ENCODE data around the gene KIF6. TPM values are rescaled to one million over a fixed set of nuclear protein-coding genes. Genes with fewer than 3 reads are reported as not detected.
A peak's percentile ranks its signal among the peaks of the same experiment; 100 is the strongest.

KIF6 gene
- polyA plus RNA-seq, 2 of the 4 experiments (the other 2 are of a cell fraction): 0.05 to 0.39 TPM

DNA sequence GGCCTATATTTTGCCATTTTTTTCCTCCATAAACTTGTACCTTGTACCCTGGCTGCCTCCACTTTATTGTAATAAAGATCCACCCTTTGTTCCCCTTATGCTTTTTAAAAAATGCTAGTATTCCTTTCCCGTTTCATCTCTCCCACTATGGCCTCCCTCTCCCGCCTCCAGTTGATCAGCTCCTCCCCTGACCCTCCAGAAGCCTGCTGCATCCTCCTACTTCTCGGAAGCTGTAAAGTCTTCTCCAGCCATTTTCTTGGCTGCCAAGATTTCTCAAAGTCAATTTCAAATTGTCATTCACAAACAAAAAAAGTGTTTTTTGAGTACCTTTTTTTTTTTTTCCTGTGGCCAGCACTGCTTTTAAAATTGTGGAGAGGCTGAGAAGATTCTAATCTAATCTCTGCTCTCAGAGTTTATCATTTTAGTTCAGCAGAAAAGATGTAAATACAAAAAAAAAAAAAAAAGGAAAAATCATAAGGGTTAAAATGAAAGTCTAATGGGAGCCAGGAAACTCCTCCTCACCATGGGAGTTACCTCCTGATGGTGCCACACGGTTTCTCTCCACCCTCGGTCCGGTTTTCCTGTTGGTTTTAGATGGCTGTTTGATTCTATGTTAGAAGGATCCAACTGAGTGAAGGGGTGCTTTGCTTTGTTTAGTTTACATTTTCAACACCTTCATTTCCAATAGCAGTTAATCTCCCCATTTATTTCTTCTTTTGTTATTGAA, 299.7 kb downstream of the KIF6 start:
- POLR2A ChIA-PET: no interaction called here
- CTCF ChIA-PET: no interaction called here
- no peak for FAIRE-seq
- peak overlapping the region; percentile 18; the same call in 2 of the 3 replicates for H3K4me2 ChIP-seq
- no peak for TF ChIP-seq FOSB (CRISPR knock-in tag; IDR thresholded peaks at IDR 0.05)
- no peak for TF ChIP-seq HEYL (CRISPR knock-in tag; IDR thresholded peaks at IDR 0.05)
- ATAC-seq: peak in 1 of 2 experiments; percentile 27; a peak in 1 of 6 replicates
- H3K9me3 ChIP-seq: no peaks in the 10 kb centered on the region
- 34% methylated on average over 6 of the region's 6 CpGs for WGBS (ENCODE audit: missing lambda C conversion rate)
- 0 out of 6 replicates have a peak overlapping the region, but pooled peaks of 1 of the 2 experiments have one; percentile 28 for H3K27ac ChIP-seq
- no peak overlapping the region for H3K4me3 ChIP-seq
- DNase-seq (ENCODE audit: low read depth in 1 of 2, low spot score in 1 of 2): no peak
- H3K4me1 ChIP-seq: no peaks in the 10 kb centered on the region; the same call in 2 of the 3 replicates

- WGBS (ENCODE audit: missing lambda C conversion rate): 55% methylated on average over 3 of the region's 3 CpGs
- POLR2A ChIA-PET: no interaction called here
- CTCF ChIA-PET: no interaction called here
- ATAC-seq: no peak
- FAIRE-seq: no peak
- Histone ChIP-seq H3K4me3 (no peak overlapping the region), H3K27ac (no peak overlapping the region), H3K4me2 (no peak overlapping the region), H3K4me1 (no peaks in the 10 kb centered on the region; the same call in 2 of the 3 replicates), H3K9me3 (no peaks in the 10 kb centered on the region)
- TF ChIP-seq JUNB (IDR thresholded peaks at IDR 0.05): no peak
- no peak for TF ChIP-seq NFE2L2 (conservative IDR thresholded peaks at IDR 0.05; ENCODE audit: low read length)
- no peak for TF ChIP-seq FOXS1 (CRISPR knock-in tag; IDR thresholded peaks at IDR 0.05)
- TF ChIP-seq REST (IDR thresholded peaks at IDR 0.05): no peak
- no peak for TF ChIP-seq HDAC2 (IDR thresholded peaks at IDR 0.05)
- TF ChIP-seq RFX5 (IDR thresholded peaks at IDR 0.05): no peak
- TF ChIP-seq FOSB (CRISPR knock-in tag; IDR thresholded peaks at IDR 0.05): no peak
- TF ChIP-seq HOXB13 (CRISPR knock-in tag; IDR thresholded peaks at IDR 0.05; ENCODE audit: low read depth): no peak
- TF ChIP-seq ZNF302 (CRISPR knock-in tag; IDR thresholded peaks at IDR 0.05): no peak
- TF ChIP-seq MAZ (IDR thresholded peaks at IDR 0.05; ENCODE audit: borderline replicate concordance, low read depth, low read length): no peak
- no peak for TF ChIP-seq MAFK (IDR thresholded peaks at IDR 0.05; ENCODE audit: partially characterized antibody)
- TF ChIP-seq ATOH8 (CRISPR knock-in tag; IDR thresholded peaks at IDR 0.05; ENCODE audit: low read depth): no peak
- TF ChIP-seq NR3C1 (IDR thresholded peaks at IDR 0.05): no peak
- TF ChIP-seq RAD21 (conservative IDR thresholded peaks at IDR 0.05 in 1 of 2, IDR thresholded peaks at IDR 0.05 in 1 of 2): no peak
- TF ChIP-seq, protein P1, sequence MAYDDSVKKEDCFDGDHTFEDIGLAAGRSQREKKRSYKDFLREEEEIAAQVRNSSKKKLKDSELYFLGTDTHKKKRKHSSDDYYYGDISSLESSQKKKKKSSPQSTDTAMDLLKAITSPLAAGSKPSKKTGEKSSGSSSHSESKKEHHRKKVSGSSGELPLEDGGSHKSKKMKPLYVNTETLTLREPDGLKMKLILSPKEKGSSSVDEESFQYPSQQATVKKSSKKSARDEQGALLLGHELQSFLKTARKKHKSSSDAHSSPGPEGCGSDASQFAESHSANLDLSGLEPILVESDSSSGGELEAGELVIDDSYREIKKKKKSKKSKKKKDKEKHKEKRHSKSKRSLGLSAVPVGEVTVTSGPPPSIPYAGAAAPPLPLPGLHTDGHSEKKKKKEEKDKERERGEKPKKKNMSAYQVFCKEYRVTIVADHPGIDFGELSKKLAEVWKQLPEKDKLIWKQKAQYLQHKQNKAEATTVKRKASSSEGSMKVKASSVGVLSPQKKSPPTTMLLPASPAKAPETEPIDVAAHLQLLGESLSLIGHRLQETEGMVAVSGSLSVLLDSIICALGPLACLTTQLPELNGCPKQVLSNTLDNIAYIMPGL (CRISPR knock-in tag; IDR thresholded peaks at IDR 0.05; ENCODE audit: borderline replicate concordance): no peak
- no peak for DNase-seq (ENCODE audit: low read depth in 1 of 2, low spot score in 1 of 2)
Observed at GRCh38 chr6:39424831-39425230, 300.4 kb downstream of the KIF6 start.

DNA sequence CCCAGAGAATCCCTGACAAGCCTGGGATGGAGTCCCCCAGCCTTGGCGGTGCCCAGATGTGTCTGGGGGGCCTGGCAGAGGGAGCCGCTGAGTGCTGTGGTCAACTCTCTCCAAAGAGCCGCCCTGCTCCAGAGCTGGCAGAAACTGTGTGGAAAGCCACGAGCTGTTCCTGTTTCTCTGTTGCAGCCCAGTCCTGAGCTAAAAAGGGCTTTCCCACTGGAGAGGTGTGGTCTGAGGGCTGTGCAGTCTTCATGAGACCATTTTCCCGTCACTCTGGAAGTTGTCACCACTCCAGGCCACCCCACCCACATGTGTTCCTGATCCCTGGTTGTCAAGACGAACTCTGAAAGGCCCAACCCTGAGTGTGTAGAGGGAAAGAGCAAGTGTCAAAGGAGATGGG, 303.0 kb downstream of the KIF6 start:
- no peak for ATAC-seq
- Histone ChIP-seq H3K4me3 (no peak overlapping the region), H3K4me2 (no peak overlapping the region), H3K9me3 (no peaks in the 10 kb centered on the region), H3K4me1 (no peaks in the 10 kb centered on the region; the same call in 2 of the 3 replicates), H3K27ac (no peak overlapping the region)
- no peak for DNase-seq (ENCODE audit: low read depth in 1 of 2, low spot score in 1 of 2)
- ChIA-PET CTCF (no interaction called here), POLR2A (no interaction called here)
- no peak for FAIRE-seq
- TF ChIP-seq, protein P2, sequence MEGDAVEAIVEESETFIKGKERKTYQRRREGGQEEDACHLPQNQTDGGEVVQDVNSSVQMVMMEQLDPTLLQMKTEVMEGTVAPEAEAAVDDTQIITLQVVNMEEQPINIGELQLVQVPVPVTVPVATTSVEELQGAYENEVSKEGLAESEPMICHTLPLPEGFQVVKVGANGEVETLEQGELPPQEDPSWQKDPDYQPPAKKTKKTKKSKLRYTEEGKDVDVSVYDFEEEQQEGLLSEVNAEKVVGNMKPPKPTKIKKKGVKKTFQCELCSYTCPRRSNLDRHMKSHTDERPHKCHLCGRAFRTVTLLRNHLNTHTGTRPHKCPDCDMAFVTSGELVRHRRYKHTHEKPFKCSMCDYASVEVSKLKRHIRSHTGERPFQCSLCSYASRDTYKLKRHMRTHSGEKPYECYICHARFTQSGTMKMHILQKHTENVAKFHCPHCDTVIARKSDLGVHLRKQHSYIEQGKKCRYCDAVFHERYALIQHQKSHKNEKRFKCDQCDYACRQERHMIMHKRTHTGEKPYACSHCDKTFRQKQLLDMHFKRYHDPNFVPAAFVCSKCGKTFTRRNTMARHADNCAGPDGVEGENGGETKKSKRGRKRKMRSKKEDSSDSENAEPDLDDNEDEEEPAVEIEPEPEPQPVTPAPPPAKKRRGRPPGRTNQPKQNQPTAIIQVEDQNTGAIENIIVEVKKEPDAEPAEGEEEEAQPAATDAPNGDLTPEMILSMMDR (IDR thresholded peaks at IDR 0.05): no peak
- TF ChIP-seq ZSCAN20 (CRISPR knock-in tag; IDR thresholded peaks at IDR 0.05): no peak
- TF ChIP-seq RAD21 (conservative IDR thresholded peaks at IDR 0.05 in 1 of 2, IDR thresholded peaks at IDR 0.05 in 1 of 2): no peak
- no peak for TF ChIP-seq BHLHE40 (IDR thresholded peaks at IDR 0.05; ENCODE audit: low read depth, low read length)
- WGBS (ENCODE audit: missing lambda C conversion rate): 57% methylated on average over 4 of the region's 6 CpGs

Measured in A549 (cell line).